ENCODE measurements around the gene UVSSA. TPM values are rescaled to one million over a fixed set of nuclear protein-coding genes. Genes with fewer than 3 reads are reported as not detected.
"Not testable (repeated sequence)": the region's sequence is repeated elsewhere in the genome, so short reads cannot be mapped to it uniquely, and the experiment has no call there.

Gene UVSSA
- total RNA-seq, 1 donor from 2014 or later: 3.1 TPM

GRCh38 chr4:1363513-1363912, 16.5 kb downstream of the UVSSA start:
- no peak for DNase-seq (ENCODE audit: low read depth in 2 of 2)

- DNase-seq (ENCODE audit: low read depth in 2 of 2): no peak
Observed at GRCh38 chr4:1364217-1364616, 17.2 kb downstream of the UVSSA start.

DNA sequence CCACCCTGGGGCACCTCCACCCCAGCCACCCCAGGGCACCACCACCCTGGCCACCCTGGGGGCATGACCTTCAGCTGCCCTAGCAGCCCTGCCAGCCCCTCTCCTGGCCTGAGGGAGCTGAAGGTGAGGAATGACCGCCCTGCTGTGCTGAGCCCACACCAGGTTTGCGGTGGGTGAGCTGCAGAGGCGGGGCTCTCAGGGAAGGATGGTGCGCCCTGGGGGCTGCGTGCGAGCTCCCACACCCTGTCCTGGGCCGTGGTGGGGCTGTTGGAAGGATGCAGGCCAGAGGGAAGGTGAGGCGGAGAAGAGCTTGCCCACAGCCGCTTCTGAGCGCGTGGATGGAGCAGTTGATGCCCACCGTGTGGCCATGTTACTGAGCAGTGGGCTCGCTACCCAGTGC, 17.7 kb downstream of the UVSSA start:
- DNase-seq (ENCODE audit: low read depth in 2 of 2): no peak

DNA sequence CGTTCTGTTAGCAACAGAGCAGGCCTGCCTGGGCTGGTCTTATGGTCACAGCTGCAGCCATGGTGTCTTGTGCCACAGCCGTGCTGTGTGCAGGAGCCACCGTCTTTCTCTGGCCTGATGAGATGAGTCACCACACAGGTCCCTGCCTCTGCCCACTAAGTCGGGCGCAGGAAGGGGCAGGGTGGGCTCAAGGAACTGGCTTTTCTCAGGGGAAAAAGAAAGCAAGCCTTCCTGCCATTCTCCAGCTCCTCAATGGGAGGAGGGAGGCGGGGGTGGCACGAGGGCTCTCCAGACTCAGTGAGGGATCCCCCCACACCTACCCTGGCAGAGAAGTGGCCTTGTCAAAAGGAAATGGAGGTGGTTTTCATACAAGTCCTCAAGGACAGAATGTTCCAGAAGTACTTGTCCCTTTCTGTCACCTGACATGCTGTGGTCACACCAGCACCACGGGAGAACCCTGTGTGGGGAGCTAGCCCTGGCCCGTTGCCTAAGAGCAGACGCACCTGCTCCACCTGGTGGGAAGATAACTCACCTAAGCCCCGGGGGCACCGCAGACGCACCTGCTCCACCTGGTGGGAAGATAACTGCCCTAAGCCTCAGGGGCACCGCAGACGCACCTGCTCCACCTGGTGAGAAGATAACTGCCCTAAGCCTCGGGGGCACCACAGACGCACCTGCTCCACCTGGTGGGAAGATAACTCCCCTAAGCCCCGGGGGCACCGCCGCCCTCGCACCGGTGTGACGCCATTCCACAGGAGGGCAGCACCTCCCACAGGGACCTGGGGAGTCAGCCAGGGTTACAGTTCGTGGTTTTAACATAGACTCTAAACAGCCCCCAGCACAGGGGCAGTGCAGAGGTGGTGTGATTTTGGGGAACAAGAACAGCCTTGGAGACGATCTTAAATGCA, 18.5 kb downstream of the UVSSA start:
- no peak for DNase-seq (ENCODE audit: low read depth in 2 of 2)

DNA sequence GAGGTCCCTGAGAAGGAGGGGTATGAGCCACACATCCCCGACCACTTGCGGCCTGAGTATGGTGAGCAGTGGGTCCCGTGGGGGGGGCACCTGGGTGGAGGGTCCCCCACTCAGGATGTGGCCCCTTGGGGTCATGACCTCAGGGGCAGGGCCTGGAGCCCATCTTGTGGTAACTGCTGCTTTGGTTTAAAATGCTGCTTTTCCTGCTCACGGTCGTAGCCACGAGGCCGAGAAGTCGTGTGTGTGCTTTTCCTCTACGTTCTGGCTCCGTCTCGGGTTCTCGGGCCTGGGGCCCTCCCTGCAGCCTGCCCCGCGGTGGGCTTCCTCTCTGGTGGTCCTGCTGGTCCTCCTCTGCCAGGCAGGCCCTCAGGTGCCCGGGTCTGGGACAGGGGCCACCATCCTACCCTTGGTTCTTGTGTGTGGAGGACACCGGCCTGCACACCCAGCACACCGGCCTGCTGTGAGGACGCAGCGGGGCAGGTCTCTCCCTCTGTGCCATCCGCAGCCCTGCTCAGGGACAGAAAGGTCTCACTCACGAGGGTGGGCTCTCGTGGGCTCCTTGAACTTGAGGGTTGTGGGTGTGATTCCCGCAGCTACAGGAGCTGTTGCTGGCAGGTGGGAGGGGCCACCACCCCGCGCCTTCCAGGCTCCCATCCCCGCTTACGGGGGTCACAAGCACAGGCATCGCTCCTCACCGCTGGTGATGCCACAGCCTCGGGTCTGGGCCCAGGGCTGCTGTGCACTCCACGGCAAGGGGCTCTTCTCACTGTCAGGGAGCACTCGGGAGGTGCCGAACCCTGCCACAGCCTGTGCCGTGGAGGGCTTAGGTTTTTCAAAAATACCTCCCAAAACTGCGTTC, 19.6 kb downstream of the UVSSA start:
- no peak for DNase-seq (ENCODE audit: low read depth in 2 of 2)

- no peak for DNase-seq (ENCODE audit: low read depth in 2 of 2)
Observed at GRCh38 chr4:1367230-1367935, 20.4 kb downstream of the UVSSA start.

- DNase-seq (ENCODE audit: low read depth in 2 of 2): no peak
Observed at GRCh38 chr4:1367936-1368289, 20.9 kb downstream of the UVSSA start.

GRCh38 chr4:1368421-1369090, 21.5 kb downstream of the UVSSA start:
- DNase-seq (ENCODE audit: low read depth in 2 of 2): no peak

DNA sequence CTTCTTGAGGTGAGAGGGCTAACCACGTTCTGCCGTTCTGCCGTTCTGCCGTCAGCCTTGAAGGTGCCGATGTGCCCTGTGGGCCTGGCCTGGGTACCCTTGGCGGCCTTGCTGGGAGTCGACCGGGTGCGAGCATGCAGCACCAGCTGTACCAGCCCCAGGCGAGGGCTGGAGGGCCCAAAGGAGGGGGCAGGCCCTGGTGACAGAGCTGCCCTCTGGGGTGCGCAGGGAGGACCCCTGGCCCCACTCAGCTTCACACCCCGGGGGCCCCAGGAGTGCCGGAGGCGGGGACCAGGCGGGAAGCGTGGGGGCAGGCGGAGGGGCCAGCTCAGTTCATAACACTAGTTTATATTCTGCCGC, 22.1 kb downstream of the UVSSA start:
- DNase-seq (ENCODE audit: low read depth in 2 of 2): no peak

- no peak for DNase-seq (ENCODE audit: low read depth in 2 of 2)
Observed at GRCh38 chr4:1369479-1370079, 22.6 kb downstream of the UVSSA start.

- DNase-seq (ENCODE audit: low read depth in 2 of 2): no peak
Observed at GRCh38 chr4:1370321-1371124, 23.5 kb downstream of the UVSSA start.

DNA sequence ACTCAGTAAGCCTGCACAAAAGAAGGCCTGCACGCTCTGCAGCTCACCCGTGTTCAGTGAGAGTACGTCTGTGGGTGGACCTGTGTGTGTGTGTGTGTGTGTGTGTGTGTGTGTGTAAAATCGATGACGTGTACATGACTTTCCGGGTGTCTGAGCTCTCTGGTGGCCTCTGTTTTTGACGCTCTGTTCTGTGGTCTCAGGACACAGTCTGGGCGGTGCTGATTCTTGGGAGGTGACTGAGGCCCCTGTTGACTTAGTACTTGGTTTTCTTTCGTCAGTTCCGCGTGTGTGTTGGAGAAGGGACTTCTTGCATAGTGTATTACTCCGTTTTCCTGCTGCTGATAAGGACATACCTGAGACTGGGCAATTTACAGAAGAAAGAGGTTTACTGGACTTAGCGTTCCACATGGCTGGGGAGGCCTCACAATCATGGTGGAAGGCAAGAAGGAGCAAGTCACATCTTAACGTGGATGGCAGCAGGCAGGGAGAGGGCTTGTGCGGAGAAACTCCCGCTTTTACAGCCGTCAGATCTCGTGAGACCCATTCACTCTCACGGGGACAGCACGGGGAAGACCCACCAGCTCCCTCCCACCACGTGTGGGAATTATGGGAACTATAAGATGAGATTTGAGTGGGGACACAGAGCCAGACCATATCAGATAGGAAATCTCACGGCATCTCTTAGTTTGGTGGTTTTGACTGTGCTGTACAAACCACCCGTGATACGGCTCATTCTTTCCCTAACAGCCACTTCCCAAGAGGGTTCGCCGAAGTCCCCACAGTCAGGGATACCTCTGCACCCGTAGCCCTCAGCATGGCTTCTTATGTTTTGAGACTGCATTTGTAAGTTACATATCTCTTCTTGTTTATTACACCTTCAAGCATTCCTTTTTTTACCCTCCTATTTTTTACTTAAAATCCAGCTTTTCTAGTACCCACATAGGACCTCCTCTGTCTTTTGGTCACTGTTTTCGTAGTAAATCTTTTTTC, 24.5 kb downstream of the UVSSA start:
- DNase-seq (ENCODE audit: low read depth in 2 of 2): no peak

DNA sequence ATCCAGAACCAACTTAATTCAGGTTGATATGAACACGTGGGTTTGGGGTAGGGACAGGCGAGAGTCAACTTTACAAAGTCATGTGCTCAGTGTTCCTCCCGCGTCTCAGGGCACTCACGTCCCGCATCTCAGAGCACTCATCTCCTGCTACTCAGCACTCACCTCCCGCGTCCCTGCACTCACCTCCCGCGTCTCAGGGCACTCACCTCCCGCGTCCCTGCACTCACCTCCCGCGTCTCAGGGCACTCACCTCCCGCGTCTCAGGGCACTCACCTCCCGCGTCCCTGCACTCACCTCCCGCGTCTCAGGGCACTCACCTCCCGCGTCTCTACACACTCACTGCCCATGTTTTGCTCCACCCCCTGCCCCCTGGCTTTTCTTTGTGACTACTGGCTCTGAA, 25.6 kb downstream of the UVSSA start:
- DNase-seq (ENCODE audit: low read depth in 2 of 2): not testable (repeated sequence)

DNA sequence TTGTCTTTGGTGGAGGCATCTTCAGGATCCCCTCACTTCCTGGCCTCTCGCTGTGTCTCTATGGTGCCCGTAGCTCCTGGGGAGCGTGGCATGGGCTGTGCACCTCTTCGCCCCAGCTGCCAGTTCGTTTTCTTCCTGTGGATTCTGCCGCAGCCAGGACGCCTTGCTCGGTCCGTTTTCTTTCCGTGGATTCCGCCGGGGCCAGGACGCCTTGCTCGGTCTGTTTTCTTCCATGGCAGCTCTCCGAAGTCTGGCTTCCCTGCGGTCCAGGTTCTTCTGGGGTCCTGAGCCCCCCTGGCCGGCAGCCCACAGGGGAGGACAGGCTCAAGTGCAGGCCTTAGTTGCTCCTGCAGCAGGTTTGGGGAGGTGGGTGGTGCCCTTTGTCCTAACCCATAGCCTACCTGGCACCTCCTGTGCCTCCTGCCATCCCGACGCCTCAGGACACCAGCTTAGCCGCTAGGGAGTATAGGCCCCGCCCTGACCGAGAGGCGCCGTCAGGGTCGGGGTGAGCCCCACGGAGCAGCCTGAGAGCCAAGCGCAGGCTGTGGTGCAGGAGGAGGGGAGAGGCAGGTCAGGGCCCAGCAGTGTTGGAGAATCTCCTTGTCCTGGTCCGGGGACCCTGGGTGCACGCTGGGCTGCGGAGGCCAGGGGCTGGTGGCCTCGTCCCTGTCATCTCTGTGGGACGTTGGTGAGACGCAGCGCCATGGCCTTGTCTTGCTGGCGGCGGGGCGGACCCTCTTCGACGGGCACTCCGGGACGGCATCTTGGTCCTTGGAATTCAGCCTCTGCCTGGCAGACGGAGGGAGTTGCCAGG, 27.1 kb downstream of the UVSSA start:
- no peak for DNase-seq (ENCODE audit: low read depth in 2 of 2)

DNA sequence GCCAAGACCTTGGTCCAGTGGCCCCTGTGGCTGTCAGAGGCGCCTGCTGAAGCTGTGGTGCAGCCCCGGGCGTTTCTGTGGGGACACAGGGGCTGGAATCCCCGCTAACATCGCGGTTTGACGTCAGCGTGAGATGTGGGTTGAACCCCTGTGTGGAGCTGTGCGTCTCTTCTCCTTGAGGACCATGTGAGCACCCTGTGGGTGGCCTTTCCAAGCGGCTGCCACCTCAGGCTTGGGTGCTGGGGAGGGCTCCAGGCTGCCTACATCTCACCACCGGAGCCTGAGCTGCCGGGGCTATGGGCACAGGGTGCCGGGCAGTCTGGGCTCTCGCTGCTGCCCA, 27.7 kb downstream of the UVSSA start:
- no peak for DNase-seq (ENCODE audit: low read depth in 2 of 2)

GRCh38 chr4:1375051-1375721, 28.2 kb downstream of the UVSSA start:
- no peak for DNase-seq (ENCODE audit: low read depth in 2 of 2)

DNA sequence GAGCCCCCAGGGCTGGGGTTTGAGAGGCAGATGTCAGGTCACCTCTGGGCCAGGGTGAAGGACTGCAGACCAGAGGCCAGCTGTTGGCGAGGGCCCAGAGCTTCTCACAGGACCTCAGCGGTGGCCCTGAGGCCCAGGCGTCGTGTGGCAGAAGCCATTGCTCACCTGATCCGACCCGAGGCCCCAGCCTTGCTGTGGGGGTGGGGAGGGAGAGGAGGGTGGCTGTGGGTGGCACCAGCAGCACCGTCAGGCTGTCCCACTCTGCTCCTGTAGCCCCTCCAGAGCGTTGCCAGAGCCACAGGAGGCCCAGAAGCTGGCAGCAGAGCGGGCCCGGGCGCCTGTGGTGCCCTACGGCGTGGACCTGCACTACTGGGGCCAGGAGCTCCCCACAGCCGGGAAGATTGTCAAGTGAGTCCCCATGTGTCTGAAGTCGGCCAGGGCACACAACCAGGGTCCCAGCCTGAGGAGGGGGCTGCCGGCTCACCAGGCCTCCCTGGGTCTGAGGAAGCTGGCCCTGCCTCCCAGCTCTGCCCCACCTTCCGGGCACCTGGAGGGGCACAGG, 28.8 kb downstream of the UVSSA start:
- DNase-seq (ENCODE audit: low read depth in 2 of 2): no peak
